ENCODE measurements around the gene MED12L.

The MED12L gene

DNA sequence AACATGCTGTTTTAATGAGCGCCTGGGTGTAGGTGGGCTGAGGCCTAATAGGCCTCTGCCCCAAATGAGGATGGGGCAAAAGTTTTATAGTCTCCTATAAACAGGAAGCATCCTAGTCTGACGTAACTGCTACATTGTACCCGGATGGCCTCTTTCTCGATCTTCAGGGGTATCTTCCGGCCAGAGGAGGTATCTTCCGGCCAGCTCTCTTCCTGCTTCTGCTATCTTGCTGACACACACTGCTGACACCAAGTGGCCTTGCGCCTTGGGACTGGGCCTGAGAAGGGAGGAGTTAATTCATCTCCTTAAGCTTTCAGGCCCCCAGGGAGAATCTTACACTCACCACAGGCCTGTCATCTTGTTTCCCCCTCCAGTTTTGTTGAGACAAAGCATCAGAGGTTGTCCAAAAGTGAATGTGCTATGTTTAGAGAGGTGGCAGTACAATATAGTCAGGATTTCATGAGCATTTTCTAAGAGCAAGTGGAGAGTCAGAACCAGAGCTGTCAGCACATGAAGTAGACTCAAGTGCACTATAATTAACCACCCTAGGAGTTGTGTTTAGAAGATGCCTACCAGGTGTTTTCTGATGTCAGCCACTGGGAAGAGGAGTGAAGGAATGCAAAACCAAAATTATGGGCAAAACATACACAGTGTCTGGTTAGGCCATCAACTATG lies 391.0 kb downstream of the MED12L start:
- TF ChIP-seq, protein P1, sequence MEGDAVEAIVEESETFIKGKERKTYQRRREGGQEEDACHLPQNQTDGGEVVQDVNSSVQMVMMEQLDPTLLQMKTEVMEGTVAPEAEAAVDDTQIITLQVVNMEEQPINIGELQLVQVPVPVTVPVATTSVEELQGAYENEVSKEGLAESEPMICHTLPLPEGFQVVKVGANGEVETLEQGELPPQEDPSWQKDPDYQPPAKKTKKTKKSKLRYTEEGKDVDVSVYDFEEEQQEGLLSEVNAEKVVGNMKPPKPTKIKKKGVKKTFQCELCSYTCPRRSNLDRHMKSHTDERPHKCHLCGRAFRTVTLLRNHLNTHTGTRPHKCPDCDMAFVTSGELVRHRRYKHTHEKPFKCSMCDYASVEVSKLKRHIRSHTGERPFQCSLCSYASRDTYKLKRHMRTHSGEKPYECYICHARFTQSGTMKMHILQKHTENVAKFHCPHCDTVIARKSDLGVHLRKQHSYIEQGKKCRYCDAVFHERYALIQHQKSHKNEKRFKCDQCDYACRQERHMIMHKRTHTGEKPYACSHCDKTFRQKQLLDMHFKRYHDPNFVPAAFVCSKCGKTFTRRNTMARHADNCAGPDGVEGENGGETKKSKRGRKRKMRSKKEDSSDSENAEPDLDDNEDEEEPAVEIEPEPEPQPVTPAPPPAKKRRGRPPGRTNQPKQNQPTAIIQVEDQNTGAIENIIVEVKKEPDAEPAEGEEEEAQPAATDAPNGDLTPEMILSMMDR (conservative IDR thresholded peaks at IDR 0.05; ENCODE audit: low read depth, low read length), result no peak
- H3K4me3 ChIP-seq (ENCODE audit: low read depth, low read length), result no peak overlapping the region
- DNase-seq (ENCODE audit: low read depth), result no peak

DNA sequence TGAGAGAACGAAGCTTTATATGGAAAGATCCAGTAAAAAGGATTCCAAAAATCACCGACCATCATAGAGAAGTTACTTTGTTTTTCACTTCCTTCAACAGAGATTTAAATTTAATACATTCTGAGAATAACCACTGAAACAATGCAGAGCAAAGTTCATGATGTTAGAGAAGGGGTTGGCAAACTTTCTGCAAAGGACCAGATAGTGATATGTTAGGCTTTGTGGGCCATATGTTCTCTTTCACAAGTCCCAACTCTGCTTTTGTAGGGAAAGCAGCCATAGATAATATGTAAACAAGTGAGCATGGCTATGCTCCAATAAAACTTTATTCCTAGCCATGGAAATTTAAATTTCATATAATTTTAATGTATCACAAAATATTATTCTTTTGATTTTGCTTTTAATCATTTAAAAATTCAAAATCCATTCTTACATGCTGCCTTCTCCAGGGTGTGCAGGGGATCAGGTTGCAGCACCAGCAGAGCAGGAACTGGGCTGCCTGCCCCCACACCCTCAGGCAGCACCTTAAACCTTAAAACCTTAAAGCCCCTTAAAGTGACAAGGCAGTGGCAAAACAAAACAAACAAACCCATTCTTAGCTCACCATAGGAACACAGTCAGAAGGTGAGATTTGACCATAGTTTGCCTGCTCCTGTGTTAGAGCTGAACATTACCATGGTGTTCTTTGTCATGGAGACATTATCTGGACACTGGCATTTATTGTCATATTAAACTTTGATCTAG lies 392.3 kb downstream of the MED12L start:
- peak; percentile 22 for DNase-seq (ENCODE audit: low read depth)
- no peak overlapping the region for H3K4me3 ChIP-seq (ENCODE audit: low read depth, low read length)
- TF ChIP-seq, protein P1 (conservative IDR thresholded peaks at IDR 0.05; ENCODE audit: low read depth, low read length), result no peak

DNA sequence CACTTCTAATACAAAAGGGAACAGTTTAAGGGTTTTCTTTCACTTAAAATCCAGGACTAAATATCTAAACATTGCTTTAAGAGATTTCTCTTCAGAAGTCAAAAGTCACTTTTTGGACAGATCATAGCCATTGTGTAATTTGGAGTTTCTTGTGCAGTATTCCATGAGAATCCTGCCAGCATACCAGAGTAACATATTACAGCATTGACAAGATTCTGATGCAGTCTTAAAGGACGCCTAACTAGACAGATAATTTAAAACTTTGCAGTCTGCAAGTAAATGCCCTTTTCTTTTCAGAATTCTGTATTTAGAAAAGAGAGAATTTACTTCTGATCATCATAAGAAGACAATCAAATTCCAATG lies 392.9 kb downstream of the MED12L start:
- no peak for DNase-seq (ENCODE audit: low read depth)
- TF ChIP-seq, protein P1 (conservative IDR thresholded peaks at IDR 0.05; ENCODE audit: low read depth, low read length), result no peak
- H3K4me3 ChIP-seq (ENCODE audit: low read depth, low read length), result no peak overlapping the region

DNA sequence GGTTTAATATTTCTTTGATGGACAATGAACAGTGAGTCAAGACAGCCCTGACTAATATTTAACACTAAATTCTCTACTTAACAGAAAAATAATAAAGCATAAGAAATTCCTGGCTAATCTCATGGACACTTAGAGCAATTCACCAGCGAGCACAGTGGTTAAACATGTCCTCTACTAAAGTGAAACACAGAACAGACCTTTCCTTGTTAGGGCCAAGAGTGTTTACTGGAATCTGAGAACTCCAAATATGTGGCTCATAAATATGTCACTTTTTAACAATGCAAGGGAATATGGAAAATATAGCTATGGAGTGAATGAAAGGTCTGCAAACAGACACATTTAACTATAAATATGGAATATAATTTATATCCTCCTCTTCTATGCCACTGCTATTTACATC lies 394.0 kb downstream of the MED12L start:
- no peak for DNase-seq (ENCODE audit: low read depth)
- TF ChIP-seq, protein P1 (conservative IDR thresholded peaks at IDR 0.05; ENCODE audit: low read depth, low read length), result no peak
- no peak overlapping the region for H3K4me3 ChIP-seq (ENCODE audit: low read depth, low read length)

DNA sequence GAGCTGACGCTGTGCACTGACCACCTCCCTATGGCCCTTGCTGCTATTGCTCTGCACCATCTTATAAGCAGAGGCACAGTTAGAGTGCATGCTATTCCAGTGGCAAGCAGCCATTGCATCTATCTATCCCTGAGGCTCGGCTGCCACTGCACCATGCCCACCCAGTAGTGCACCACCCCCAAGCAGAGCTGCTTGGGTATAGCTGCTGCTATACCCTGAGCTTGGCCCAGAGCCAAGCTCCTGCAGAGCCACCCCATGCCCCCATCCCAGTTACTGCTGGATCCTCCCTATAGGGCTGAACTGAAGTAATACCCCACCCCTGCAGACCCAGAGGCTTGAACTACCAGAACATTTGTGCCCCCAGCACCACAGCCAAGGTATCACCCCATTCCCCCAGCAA lies 395.0 kb downstream of the MED12L start:
- H3K4me3 ChIP-seq (ENCODE audit: low read depth, low read length), result no peak overlapping the region
- DNase-seq (ENCODE audit: low read depth), result no peak
- TF ChIP-seq, protein P1 (conservative IDR thresholded peaks at IDR 0.05; ENCODE audit: low read depth, low read length), result no peak

GRCh38 chr3:151483488-151483887 lies 398.0 kb downstream of the MED12L start:
- H3K4me3 ChIP-seq (ENCODE audit: low read depth, low read length), result no peak overlapping the region
- DNase-seq (ENCODE audit: low read depth), result no peak
- TF ChIP-seq, protein P1 (conservative IDR thresholded peaks at IDR 0.05; ENCODE audit: low read depth, low read length), result no peak

All from choroid plexus epithelial cell (primary cell).